Endothelial cell of hepatic sinusoid (primary cell): ENCODE results near the gene SPECC1.
"Not testable (repeated sequence)": the region's sequence is repeated elsewhere in the genome, so short reads cannot be mapped to it uniquely, and the experiment has no call there.

Source experiments
- in situ Hi-C: cut with HindIII; loops from 2 replicates; pipeline ENCODE4 v1.10.0; 2017; ENCODE audit warnings: low sequenced_read_pairs

Gene SPECC1

GRCh38 chr17:20158580-20158979 lies 149.4 kb downstream of the SPECC1 start:
- in situ Hi-C loops = no loop called here

GRCh38 chr17:20159406-20160069 lies 150.4 kb downstream of the SPECC1 start:
- in situ Hi-C loops = no loop called here

GRCh38 chr17:20165516-20165915 lies 156.4 kb downstream of the SPECC1 start:
- in situ Hi-C loops = not testable (repeated sequence)

- in situ Hi-C loops = no loop called here
Observed at GRCh38 chr17:20170085-20170484, 160.9 kb downstream of the SPECC1 start.

- in situ Hi-C loops = no loop called here
Observed at GRCh38 chr17:20171741-20172365, 162.7 kb downstream of the SPECC1 start.

- in situ Hi-C loops = no loop called here
Observed at GRCh38 chr17:20172376-20172775, 163.2 kb downstream of the SPECC1 start.

GRCh38 chr17:20173091-20173490 lies 163.9 kb downstream of the SPECC1 start:
- in situ Hi-C loops = no loop called here

- in situ Hi-C loops = no loop called here
Observed at GRCh38 chr17:20174588-20175265, 165.6 kb downstream of the SPECC1 start.

GRCh38 chr17:20179041-20179440 lies 169.9 kb downstream of the SPECC1 start:
- in situ Hi-C loops = no loop called here

GRCh38 chr17:20180661-20181060 lies 171.5 kb downstream of the SPECC1 start:
- in situ Hi-C loops = no loop called here

- in situ Hi-C loops = no loop called here
Observed at GRCh38 chr17:20184181-20184580, 175.0 kb downstream of the SPECC1 start.

- in situ Hi-C loops = no loop called here
Observed at GRCh38 chr17:20184977-20185619, 175.9 kb downstream of the SPECC1 start.

GRCh38 chr17:20187049-20187448 lies 177.9 kb downstream of the SPECC1 start:
- in situ Hi-C loops = no loop called here

- in situ Hi-C loops = no loop called here
Observed at GRCh38 chr17:20189302-20189701, 180.1 kb downstream of the SPECC1 start.

- in situ Hi-C loops = no loop called here
Observed at GRCh38 chr17:20189979-20190378, 180.8 kb downstream of the SPECC1 start.

- in situ Hi-C loops = no loop called here
Observed at GRCh38 chr17:20190605-20191004, 181.4 kb downstream of the SPECC1 start.

GRCh38 chr17:20191056-20191455 lies 181.9 kb downstream of the SPECC1 start:
- in situ Hi-C loops = no loop called here

GRCh38 chr17:20196286-20196685 lies 187.1 kb downstream of the SPECC1 start:
- in situ Hi-C loops = not testable (repeated sequence)

GRCh38 chr17:20197272-20197926 lies 188.2 kb downstream of the SPECC1 start:
- in situ Hi-C loops = no loop called here

GRCh38 chr17:20200016-20200795 lies 191.0 kb downstream of the SPECC1 start:
- in situ Hi-C loops = no loop called here
